GM18858 (cell line): ENCODE results near the gene ATP6V1C2.
"Not testable (repeated sequence)": the region's sequence is repeated elsewhere in the genome, so short reads cannot be mapped to it uniquely, and the experiment has no call there.

Experiments used
- ATAC-seq: cut with Tn5 transposase; IDR thresholded peaks from one replicate; pipeline ENCODE4 v1.9.1; 2021; ENCODE audit not compliant: unreplicated experiment

Gene ATP6V1C2

DNA sequence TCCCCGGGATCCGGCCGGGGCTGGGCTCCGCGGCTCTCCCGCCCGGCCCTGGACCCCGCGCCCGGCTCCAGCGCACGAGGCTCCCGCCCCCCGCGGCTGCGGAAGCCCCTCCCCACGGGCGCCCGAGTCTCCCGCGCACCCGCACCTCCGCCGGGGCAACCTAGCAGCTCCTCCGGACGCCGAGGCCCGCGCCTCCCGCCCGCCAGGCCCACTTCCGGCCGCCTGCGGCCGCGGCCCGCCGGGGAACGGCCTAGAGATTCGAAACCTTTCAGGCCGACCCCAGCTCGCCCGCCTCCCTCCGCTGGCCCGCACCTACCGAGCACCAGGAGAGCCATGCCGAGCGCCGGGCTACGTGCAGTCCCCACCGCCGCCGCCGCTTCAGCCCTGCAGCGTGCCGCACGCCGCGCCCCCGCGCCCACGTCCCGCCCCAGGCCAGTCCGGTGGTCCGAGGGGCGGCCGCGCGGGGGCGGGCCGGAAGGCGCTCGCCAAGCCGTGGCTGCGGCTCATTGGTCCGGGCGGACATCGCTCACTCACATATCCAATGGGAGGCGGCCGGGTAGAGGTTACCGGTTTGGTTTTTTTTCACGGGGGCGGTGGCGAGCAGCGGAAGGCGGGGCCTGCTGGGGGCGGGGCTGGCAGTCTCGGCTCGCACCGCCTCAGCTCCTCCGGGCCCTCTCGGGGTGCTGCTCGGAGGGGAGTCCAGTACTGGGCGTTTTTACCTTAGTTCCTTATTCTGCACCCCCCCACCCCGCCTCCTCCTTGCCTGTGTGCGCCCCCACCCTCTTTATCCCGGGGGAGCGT, 91.1 kb downstream of the ATP6V1C2 start, which contains the start of gene PDIA6:
Gene PDIA6 (minus strand): TSS at position 424 of the 801 bp plus-strand sequence. CDS start 89 bp downstream, at position 335.
- peak; percentile 84 for ATAC-seq

DNA sequence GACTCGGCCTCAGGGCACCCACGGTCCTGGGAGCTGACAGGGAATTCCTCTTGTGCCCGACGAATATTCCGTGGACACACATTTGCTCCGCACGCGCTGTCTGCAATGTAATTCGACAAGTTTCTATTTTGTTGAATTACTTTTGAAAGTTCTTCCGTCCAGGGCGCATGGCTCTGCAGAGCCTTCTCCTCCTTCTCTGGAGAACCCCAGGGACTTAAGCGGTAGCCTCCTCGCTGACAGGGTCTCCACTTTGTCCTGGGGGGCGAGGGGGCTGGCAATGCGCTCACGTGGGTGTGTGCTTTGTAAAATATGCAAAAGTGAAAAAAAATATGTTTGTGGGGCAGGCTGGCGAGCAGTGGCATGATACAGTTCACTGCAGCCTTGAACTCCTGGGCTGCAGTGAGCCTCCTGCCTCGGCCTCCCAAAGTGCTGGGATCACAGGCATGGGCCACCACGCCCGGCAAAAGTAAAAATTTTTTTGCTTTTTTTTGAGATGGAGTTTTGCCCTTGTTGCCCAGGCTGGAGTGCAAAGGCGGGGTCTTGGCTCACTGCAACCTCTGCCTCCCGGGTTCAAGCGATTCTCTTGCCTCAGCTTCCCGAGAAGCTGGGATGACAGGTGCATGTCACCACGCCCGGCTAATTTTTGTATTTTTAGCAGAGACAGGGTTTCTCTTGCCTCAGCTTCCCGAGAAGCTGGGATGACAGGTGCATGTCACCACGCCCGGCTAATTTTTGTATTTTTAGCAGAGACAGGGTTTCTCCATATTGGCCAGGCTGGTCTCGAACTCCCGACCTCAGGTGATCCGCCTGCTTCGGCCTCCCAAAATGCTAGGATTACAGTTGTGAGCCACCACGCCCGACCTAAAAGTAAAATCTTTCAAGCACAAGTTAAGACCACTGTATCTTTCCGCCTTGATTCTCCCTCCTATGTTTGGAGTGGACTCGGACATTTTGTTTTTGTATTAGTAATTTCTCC, 92.0 kb downstream of the ATP6V1C2 start:
- ATAC-seq: not testable (repeated sequence)

DNA sequence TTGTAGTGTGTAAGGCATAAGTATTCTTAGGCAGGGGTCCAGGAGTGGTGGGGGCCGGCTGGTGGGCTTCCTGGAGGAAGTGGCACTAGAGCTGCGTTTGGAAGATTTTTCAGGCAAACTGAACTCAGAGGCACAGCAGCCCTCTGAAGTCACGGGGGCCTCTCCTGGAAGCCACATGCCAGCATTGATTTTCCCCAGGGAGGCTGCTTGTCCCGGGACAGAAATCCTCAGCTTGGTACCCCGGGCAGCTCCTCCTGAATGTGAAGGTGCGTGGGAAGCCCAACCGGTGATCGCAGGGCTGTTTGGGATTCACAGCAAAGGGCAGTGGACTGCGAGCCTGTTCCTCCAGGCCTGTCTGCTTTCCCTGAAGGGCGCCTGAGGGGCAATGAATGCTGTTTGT, 92.7 kb downstream of the ATP6V1C2 start:
- no peak for ATAC-seq

DNA sequence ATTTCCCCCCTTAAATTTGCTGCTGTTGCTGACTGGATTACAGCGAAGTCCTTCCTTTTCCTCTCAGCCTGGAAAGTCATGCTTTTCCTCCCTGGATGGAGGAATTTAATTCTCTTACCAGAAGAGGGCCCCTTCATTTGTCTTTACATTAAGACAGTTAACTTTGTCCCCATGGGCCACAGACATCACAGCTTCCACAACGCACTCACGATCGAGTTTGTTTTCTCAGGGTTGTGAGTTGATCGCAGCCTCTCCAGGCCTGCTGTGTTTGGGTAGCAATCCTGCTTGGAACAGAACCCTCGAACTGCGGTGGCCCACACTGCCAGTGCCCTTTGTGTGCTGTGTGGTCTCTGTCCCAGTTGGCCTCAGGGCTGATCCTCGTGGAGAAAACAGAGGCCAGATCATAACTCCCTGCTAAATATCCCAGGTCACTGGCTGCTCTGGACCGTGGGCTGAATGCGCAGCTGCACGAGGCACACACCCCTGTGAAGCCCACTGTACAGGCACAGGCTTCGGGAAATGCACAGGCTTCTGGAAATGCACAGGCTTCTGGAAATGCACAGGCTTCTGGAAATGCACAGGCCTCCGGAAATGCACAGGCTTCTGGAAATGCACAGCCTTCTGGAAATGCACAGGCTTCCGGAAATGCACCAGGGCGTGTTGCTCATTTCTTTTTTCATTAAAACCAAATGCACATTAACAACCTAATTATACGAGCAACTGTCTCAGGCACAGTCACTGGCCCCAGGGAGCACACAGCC, 93.3 kb downstream of the ATP6V1C2 start:
- no peak for ATAC-seq

DNA sequence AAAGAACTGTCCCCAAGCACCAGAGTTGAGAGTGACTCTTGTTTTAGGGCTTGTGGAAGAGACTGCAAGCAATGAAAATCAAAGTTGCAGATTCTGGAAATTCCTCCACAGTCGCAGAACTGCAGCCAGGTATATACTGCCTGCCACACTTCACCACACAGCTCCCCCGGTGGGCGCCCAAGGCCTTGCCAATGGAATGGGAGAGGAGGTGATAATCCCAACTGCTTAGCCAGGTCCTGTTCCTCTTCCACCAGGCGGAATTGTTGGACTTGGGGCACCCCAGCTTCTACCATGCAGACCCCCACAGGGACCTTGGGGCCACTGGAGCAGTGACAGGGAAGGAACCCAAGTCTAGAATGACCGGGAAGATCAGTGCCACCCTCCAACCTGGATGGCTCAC, 96.0 kb downstream of the ATP6V1C2 start:
- ATAC-seq: no peak

DNA sequence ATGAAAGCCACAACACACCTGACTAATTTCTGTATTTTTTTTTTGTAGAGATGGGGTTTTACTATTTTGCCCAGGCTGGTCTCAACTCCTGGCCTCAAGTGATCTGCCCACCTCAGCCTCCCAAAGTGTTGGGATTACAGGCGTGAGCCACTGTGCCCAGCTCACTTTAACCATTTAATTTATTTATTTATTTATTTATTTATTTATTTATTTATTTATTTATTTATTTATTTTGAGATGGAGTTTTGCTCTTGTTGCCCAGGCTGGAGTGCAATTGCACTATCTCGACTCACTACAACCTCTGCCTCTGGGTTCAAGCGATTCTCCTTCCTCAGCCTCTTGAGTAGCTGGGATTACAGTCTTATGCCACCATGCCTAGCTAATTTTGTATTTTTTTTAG, 96.9 kb downstream of the ATP6V1C2 start:
- not testable (repeated sequence) for ATAC-seq

DNA sequence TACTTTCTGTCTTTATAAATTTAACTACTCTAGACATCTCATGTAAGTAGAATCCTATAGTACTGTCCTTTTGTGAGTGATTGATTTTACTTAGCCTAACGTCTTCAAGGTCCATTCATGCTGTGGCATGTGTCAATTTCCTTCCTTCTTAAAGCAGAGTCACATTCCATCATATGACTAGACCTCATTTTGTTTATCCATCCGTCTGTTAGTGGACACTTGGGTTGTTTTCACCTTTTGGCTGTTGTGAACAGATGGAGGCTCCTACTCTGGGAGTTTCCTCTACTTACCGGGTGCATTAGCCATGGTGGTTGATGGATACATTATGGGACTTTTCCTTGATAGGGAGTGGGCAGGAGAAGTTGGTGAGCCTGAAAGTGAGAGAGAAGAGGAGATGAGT, 97.6 kb downstream of the ATP6V1C2 start:
- ATAC-seq: no peak

DNA sequence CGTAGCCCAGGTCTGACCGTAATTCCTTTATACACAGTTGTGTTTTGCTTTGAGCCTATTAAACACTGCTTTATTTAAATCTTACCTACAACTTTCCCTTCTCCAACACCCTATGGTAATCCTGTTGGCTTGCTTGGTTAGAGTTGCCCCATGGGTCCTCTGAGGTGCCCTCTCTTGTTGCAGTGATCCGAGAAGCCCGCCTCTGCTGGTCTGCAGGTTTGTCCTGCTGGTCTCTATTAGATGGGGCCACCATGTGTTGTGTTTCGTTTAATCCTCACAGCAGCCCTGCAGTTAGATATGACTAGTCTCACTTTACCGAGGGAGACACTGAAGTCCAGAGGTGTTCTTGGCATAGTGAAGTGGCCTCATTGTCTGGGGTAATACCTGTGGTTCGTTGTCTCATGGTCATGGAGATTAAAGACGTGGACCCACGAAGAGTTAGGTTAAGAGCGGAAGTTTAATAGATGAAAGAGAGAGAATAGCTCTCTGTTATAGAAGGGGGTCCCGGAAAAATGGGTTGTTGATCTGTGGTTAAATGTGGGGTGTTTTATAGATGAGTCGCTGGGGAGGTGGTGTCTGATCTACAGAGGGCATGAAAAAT, 98.4 kb downstream of the ATP6V1C2 start:
- no peak for ATAC-seq

DNA sequence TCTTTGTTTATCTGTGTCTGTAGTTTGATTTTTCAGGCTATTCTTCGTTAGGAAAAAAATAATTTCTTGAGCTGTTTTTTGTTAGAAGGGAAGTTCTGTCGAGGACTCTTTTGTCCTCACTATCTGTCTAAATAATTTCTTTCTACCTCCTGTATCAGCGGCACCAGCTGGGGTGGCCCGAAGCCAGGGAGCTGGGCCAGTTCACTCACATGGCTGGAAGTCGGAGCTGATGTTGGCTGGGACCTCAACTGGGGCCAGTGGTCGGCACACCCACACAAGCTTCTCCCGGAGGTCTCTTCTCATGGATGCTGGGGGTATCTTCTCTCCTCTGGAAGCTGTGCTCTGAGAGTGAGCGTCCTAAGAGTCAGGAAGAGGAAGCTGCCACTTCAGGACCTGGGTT, 99.1 kb downstream of the ATP6V1C2 start:
- no peak for ATAC-seq

DNA sequence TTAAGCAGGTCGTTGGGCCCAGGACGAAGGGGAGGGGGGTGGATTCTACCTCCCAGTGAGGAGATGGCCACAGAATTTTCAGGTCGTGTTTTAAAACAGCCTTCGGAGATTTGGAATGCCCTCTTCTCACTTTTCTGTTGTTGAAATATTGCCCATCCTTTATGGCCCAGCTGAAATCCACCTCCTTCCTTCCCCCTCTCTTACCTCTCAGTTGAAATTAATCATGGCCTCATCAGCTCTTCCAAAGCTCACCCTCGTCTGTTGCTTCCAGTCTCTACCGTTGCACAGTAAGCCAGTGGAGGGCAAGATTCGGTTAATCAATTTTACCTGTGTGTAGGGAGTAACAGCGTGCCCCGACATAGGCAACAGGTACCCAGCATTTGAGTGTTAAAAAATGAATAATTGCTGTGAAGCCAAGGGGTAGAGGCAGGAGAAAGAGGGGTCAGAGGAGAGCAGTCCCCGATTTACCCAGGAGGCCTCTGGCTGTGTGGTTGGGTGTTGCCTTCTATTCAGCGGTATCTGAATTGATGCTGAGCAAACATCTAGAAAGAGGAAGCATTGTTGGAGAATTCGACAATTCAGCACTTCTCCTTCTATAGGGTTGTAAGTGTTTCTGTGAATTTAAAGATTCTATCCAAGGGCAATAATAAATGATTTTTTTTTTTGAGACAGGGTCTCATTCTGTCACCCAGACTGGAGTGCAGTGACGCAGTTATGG, 99.7 kb downstream of the ATP6V1C2 start:
- no peak for ATAC-seq

DNA sequence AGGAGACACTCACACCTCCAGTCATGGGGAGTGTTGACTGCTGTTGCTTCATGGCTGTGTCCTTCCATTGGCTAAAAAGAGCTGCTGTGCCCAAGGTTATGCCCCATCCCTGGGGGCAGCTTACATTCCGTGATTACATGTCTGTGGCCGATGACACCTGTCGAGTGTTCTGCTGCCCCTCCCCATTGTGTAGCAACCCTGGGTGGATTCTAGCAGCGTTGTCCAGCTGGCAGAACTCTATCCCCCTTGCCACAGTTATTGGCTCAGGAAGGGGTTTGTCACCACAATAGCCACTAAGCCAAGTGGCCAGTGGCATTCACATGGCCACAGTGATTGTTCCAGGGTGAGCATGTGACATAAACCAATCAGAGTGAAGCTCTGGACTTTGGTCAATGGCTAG, 102.8 kb downstream of the ATP6V1C2 start:
- ATAC-seq: no peak

DNA sequence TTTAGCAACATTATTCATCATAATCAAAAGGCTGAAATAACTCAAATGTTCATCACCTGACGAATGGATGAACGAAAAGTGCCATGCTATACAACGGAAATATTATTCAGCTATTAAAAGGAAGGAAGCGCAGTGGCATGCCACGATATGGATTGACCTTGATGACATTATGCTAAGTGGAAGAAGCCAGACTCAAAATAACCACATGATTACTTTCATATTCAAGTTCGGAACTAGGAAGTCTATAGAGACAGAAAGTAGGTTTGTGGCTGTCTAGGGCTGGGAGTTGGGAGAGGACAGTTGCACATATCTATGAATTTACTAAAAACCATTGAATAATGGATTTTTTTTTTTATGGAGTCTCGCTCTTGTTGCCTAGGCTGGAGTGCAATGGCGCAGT, 104.6 kb downstream of the ATP6V1C2 start:
- no peak for ATAC-seq

DNA sequence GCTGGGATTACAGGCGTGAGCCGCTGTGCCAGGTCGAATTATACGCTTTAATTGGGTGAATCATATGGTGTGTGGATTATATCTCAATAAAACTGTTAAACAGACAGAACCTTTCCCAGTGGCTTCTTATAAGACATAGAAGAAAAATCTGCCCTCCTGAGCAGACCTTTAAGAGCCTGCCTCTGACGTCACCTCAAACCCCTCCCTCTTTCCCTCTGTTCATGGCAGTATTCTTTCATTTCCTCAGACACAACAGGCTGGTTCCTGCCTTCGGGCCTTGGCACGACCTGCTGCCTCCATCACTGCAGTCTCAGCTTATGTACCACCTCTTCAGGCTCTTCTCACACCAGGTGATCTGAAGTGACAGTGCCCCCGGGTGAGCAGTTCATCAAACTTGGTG, 105.2 kb downstream of the ATP6V1C2 start:
- ATAC-seq: no peak

DNA sequence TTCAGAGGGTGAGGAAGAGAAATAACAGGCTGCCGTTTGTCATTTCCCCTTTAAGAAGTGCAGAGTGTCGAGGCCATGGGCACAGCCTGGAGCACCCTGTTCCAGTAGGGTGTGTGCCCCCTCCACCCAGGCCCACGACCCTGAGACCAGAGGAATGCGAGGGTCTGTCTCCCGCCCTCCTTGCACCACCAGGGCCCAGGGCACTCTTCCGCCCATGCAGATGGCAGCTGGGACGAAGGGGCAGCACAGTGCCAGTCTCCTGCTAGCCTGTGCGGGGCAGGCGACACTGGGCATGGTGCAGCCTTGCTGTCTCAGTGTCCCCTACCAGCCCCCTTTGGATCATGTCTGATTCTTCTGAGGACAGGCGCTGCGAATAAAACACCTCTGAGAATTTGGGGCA, 106.9 kb downstream of the ATP6V1C2 start:
- no peak for ATAC-seq

DNA sequence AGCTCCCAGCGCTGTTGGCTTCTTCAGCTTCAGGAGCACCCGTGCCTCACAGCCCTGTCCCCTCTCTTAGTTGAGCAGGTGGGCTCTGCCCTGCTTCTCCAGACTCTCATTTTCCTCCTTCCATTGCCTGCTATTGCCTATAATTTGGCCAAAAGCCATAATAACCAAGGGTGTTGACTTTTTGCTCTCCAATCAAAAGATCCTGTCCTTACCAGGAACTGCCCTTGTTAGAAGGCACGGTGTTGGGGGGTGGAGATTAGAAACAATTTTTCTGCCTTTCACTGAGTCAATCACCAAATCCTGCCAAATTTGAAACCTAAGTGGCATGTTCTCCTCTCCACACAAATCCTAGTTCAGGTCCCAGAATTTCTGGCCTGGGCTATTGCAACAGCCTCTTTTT, 107.9 kb downstream of the ATP6V1C2 start:
- ATAC-seq: no peak

DNA sequence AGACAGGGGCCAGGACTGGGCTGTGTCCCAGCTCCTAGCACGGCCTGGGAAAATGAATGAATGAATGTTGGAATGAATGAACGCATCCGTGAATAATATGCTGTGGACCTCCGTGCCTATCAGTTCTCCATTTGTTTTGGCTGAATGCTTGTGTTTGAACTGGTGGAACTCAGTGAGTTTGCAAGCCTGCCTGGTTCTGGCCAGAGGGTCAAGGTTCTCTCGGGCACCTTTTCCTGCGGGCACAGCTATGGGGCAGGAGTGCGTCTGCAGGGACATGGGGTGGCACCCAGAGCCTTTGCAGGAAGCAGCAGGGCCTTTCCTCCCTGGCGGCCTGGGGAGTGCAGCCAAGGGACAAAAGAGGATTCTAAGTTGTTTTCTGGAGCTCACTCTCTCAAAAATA, 108.8 kb downstream of the ATP6V1C2 start:
- no peak for ATAC-seq

DNA sequence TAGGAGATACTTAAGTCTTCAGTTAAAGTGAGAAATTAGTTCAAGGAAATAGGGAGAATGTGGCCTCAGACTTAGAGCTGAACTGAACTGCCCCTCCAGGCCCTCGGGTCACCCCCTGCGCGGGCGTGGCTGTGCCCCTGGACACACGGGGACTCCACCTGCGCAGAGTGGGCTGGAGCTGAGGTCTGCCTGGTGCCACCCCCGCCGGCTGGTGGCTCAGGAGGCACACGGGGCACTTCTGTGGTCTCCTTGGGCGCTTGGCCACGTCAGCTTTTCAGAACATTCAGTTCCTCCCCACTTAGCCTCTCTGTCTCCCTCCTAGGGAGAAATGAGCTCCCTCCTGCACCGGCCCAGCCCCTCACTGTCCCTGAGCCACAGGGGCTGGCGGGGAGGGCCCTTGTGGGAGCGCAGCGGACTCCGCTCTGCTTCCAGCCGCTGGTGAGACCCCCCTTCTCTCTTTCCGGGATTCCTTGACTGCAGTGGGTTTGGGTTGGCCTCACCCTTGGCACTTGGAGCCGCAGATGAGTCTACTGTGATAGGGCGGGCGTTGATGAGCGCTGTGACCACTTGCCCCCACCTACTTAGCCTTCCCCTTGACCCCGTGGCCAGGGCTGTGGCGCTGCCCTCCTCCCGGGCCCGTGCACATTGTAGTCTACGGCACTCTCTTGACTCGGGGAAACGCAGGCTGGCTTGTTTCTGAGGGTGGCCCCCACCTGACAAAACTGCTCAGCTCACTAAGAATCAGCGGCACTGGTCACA, 109.4 kb downstream of the ATP6V1C2 start:
- ATAC-seq: no peak

DNA sequence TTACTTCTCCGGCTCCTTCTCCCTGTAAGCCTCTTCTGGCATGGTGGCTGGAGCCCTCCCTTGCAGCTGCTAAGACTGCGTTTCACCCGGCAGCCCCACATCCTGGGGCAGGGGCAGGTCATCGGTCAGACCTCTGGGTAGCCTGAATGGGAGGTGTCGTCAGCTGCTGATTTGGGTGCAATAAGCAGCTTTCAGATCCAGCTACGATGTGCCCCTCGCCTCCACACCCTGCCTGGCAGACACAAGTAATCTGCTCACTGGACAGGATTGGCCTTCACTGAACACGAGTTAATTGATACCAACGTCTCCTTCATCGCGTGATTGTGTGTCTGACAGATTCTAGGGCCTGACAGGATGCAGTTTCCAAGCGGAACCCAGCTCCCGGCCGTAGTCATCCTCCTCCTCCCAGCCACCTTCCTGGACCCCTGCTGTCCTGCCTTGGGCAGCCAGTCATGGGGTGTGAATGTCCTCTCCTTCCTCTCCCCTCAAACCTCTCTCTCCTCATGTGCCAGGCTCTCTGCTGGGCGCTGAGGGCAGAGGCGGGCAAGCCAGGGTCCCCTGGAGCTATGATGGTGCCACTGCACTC, 110.1 kb downstream of the ATP6V1C2 start:
- no peak for ATAC-seq
